Esophagus squamous epithelium (tissue), 4 donors: ENCODE measurements around the gene TMEM63A.

Experiments
- CTCF ChIP-seq, 6 experiments: fragments of 450-650 bp in 4 of 6; fragments of 200-600 bp in 2 of 6; sonication (generic) in 2 of 6; IDR thresholded peaks; one replicate each; pipeline ENCODE4 v1.5.1; 2016 to 2019; ENCODE audit warnings: antibody characterized with exemption in 6 of 6, mild to moderate bottlenecking in 4 of 6, moderate library complexity in 4 of 6
- POLR2A ChIP-seq, 4 donors: fragments of 450-650 bp; IDR thresholded peaks; one replicate each; pipeline ENCODE4 v1.6.1; 2017; ENCODE audit warnings: antibody characterized with exemption in 4 of 4, mild to moderate bottlenecking in 4 of 4, moderate library complexity in 3 of 4

DNA sequence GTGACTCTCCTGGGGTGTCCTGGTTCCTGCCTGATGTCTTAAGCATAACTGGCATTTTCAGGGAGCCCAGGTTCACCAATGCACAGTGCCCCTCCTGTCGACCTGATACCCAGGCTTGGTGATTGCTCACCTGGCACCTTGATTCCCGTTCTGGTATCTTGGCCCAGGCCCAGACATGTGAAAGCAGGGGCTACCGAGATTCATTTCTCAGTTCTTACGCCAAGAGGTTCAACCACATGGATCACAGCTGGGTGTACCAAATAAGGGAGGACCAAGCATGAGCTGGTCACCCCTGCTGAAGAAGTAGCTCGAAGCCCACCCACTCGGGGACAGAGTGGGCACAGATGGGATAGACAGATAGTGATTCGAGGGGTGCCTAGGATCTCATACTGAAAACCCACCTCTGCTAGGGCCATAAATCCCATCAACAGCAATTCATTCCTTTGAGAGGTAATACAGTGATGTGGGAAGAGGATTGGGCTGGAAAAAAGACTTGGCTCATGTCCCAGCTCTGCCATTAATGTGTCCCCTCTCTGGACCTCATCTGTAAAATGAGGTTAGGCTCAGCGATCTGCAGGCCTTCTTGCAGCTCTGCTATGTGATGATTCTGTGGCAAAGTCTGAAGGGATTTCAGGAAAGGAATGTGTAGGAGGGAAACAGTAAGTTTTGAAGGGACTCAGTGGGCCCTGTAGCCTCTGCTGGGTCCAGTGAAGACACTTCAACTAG is 69.5 kb downstream of the TMEM63A start:
- no peak for TF ChIP-seq CTCF (IDR thresholded peaks at IDR 0.05)
- no peak for TF ChIP-seq POLR2A (IDR thresholded peaks at IDR 0.05)
